ENCODE data around the gene ANKRD52. TPM values are rescaled to one million over a fixed set of nuclear protein-coding genes. Genes with fewer than 3 reads are reported as not detected.

ANKRD52 gene
- polyA plus RNA-seq, 1 donor (not counting 4 experiments of a cell fraction or from before 2014, with no cell fraction given), result 14.0 TPM

DNA sequence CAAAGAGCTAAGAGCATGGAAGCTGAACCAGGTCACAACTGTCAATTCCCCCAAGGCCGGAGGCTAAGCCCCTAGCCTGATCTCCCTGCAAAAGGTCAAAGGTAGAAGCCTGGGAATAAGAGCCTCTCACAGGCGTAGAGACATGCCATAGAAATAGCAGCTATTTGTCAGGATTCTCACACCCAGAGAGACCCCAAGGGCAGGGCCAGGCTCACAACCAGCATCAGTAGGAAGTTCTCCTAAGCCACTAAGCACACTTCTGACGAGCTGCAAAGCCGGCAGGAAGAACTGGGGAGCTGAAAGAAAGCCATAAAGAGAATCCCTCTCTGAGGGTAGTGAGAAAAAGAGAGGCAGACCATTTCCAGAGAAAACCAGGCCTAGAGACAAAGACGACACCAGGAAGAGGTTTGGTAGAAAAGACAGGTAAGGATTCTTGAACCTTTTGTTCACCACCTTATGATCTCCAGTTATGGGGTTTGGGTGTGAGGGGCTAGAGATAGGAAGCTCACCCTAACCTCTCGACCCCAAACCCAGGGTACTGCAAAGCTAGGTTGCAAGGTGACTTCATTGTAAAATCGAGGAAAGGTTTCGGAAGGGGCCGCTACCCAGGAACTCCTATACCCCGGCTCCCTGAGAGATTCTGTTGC is 69.9 kb downstream of the ANKRD52 start:
- H3K27me3 ChIP-seq (ENCODE audit: control insufficient read depth, extremely low read depth, insufficient read depth, low read length), result no peaks in the 10 kb centered on the region
- H3K27ac ChIP-seq (ENCODE audit: control insufficient read depth, insufficient read depth, low read length), result peak overlapping the region; percentile 39
- TF ChIP-seq, protein P1, sequence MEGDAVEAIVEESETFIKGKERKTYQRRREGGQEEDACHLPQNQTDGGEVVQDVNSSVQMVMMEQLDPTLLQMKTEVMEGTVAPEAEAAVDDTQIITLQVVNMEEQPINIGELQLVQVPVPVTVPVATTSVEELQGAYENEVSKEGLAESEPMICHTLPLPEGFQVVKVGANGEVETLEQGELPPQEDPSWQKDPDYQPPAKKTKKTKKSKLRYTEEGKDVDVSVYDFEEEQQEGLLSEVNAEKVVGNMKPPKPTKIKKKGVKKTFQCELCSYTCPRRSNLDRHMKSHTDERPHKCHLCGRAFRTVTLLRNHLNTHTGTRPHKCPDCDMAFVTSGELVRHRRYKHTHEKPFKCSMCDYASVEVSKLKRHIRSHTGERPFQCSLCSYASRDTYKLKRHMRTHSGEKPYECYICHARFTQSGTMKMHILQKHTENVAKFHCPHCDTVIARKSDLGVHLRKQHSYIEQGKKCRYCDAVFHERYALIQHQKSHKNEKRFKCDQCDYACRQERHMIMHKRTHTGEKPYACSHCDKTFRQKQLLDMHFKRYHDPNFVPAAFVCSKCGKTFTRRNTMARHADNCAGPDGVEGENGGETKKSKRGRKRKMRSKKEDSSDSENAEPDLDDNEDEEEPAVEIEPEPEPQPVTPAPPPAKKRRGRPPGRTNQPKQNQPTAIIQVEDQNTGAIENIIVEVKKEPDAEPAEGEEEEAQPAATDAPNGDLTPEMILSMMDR (optimal IDR thresholded peaks at IDR 0.05 in 1 of 3, IDR thresholded peaks at IDR 0.05 in 1 of 3, conservative IDR thresholded peaks at IDR 0.05 in 1 of 3; ENCODE audit: extremely low read depth in 1 of 3, insufficient read depth in 2 of 3, low read length in 3 of 3), result no peak
- no peak for TF ChIP-seq EZH2 (IDR thresholded peaks at IDR 0.05; ENCODE audit: low read length)
- FAIRE-seq, result no peak
- H2AFZ ChIP-seq (ENCODE audit: control insufficient read depth, low read length), result no peak overlapping the region
- peaks cover 11 to 21% of the 10 kb centered on the region in 2 experiments for H3K36me3 ChIP-seq (ENCODE audit: control insufficient read depth in 2 of 2, extremely low read depth in 1 of 2, insufficient read depth in 2 of 2, low read length in 2 of 2)
- H3K4me1 ChIP-seq (ENCODE audit: control insufficient read depth, extremely low read depth, insufficient read depth, low read length), result peaks cover 13% of the 10 kb centered on the region
- H3K79me2 ChIP-seq (ENCODE audit: control insufficient read depth, insufficient read depth, low read length), result peaks cover 27% of the 10 kb centered on the region
- no peaks in the 10 kb centered on the region for H3K9me3 ChIP-seq (ENCODE audit: control insufficient read depth, low read depth, low read length)
- no peaks in the 10 kb centered on the region for H3K9me1 ChIP-seq (ENCODE audit: control insufficient read depth, extremely low read depth, insufficient read depth, low read length)
- H4K20me1 ChIP-seq (ENCODE audit: control insufficient read depth, extremely low read depth, insufficient read depth, low read length), result no peaks in the 10 kb centered on the region
- no peak for DNase-seq (ENCODE audit: low read depth, low spot score)
- peak overlapping the region; percentile 100 for H3K4me2 ChIP-seq (ENCODE audit: control insufficient read depth, extremely low read depth, insufficient read depth, low read depth, low read length)
- peak overlapping the region; percentile 84 to 89 (median 85) for H3K4me3 ChIP-seq (ENCODE audit: control insufficient read depth in 2 of 3, extremely low read depth in 1 of 3, insufficient read depth in 2 of 3, low read depth in 1 of 3, low read length in 3 of 3)
- H3K9ac ChIP-seq (ENCODE audit: control insufficient read depth, extremely low read depth, insufficient read depth, low read length), result peak overlapping the region; percentile 76
- dilution Hi-C loops (cut with MboI; ENCODE audit: extremely low pct_ligation_motif_present, low sequenced_read_pairs), result no loop called here

Other genes starting within 250 kb of the ANKRD52 start
- gene IKZF4, start 237.3 kb downstream of the ANKRD52 start, polyA plus RNA-seq, result 0.97 to 1.8 TPM (median 1.1 TPM) in 3 replicates
- gene RPS26, start 216.5 kb downstream of the ANKRD52 start, polyA plus RNA-seq, result 663 to 1,841 TPM (median 663 TPM) in 3 replicates
- gene ERBB3, start 178.2 kb downstream of the ANKRD52 start, polyA plus RNA-seq, result 13.6 to 19.8 TPM (median 16.4 TPM) in 3 replicates
- 247 to 505 TPM (median 480 TPM) in 3 replicates for gene PA2G4, start 153.8 kb downstream of the ANKRD52 start, polyA plus RNA-seq
- 7,566 to 10,481 TPM (median 10,062 TPM) in 3 replicates for gene RPL41, start 141.8 kb downstream of the ANKRD52 start, polyA plus RNA-seq
- gene ZC3H10, start 140.1 kb downstream of the ANKRD52 start, polyA plus RNA-seq, result 0.81 to 1.0 TPM (median 0.85 TPM) in 3 replicates
- 140 to 205 TPM (median 141 TPM) in 3 replicates for gene ESYT1, start 130.1 kb downstream of the ANKRD52 start, polyA plus RNA-seq
- gene MYL6B, start 105.8 kb downstream of the ANKRD52 start, polyA plus RNA-seq, result 42.3 to 44.9 TPM (median 44.9 TPM) in 3 replicates
- 3,666 to 4,542 TPM (median 4,521 TPM) in 3 replicates for gene MYL6, start 100.0 kb downstream of the ANKRD52 start, polyA plus RNA-seq
- 23.3 to 37.6 TPM (median 32.5 TPM) in 3 replicates for gene SMARCC2, start 68.9 kb downstream of the ANKRD52 start, polyA plus RNA-seq
- gene RNF41, start 36.5 kb downstream of the ANKRD52 start, polyA plus RNA-seq, result 42.2 to 62.0 TPM (median 49.7 TPM) in 3 replicates
- 45.6 to 53.5 TPM (median 53.0 TPM) in 3 replicates for gene NABP2, start 34.0 kb downstream of the ANKRD52 start, polyA plus RNA-seq
- 0.09 TPM in 1 of 3 replicates, not detected in the others for gene SLC39A5, start 28.3 kb downstream of the ANKRD52 start, polyA plus RNA-seq
- gene COQ10A, start 8.6 kb upstream of the ANKRD52 start, polyA plus RNA-seq, result 7.5 to 12.1 TPM (median 11.6 TPM) in 3 replicates
- gene CS, start 41.9 kb upstream of the ANKRD52 start, polyA plus RNA-seq, result 54.3 to 197 TPM (median 105 TPM) in 3 replicates
- gene CNPY2, start 57.6 kb upstream of the ANKRD52 start, polyA plus RNA-seq, result 122 to 162 TPM (median 160 TPM) in 3 replicates
- gene PAN2, start 75.6 kb upstream of the ANKRD52 start, polyA plus RNA-seq, result 20.0 to 26.3 TPM (median 26.2 TPM) in 3 replicates
- gene IL23A, start 80.5 kb upstream of the ANKRD52 start, polyA plus RNA-seq, result 0.68 to 1.6 TPM (median 1.5 TPM) in 3 replicates
- gene STAT2, start 101.7 kb upstream of the ANKRD52 start, polyA plus RNA-seq, result 95.8 to 120 TPM (median 109 TPM) in 3 replicates
- gene APOF, start 104.5 kb upstream of the ANKRD52 start, polyA plus RNA-seq, result not detected in 3 replicates
- gene TIMELESS, start 191.0 kb upstream of the ANKRD52 start, polyA plus RNA-seq, result 1.4 to 3.5 TPM (median 2.6 TPM) in 3 replicates
- not detected in 3 replicates for gene MIP, start 196.3 kb upstream of the ANKRD52 start, polyA plus RNA-seq
- 2.1 to 3.3 TPM (median 3.1 TPM) in 3 replicates for gene SPRYD4, start 210.2 kb upstream of the ANKRD52 start, polyA plus RNA-seq
- 0.63 to 0.87 TPM (median 0.68 TPM) in 3 replicates for gene GLS2, start 229.8 kb upstream of the ANKRD52 start, polyA plus RNA-seq